Putamen (tissue), 1 donor: Measurements from ENCODE around the gene RREB1.

Source experiments
- DNase-seq: peaks from one replicate; pipeline ENCODE4 v3.0.0-alpha.2; 2016; ENCODE audit warnings: low spot score

The RREB1 gene

GRCh38 chr6:7100072-7100752 is 7.5 kb upstream of the RREB1 start:
- no peak for DNase-seq

DNA sequence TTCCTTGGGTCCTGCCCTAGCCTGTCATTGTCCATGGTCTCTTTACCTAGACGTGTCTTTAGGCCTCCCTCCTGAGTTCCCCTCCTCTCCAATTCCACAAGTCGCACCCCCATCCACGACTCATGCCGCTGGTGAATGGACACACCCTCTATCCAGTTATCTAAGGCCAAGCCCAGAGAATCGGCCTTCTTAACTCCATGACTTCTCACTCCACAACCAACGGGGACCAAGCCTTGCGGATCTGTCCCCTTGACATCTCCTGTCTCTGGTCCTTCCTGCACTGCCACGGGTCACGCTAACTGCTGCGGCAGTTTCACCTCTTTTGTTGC is 7.0 kb upstream of the RREB1 start:
- DNase-seq, result no peak

DNA sequence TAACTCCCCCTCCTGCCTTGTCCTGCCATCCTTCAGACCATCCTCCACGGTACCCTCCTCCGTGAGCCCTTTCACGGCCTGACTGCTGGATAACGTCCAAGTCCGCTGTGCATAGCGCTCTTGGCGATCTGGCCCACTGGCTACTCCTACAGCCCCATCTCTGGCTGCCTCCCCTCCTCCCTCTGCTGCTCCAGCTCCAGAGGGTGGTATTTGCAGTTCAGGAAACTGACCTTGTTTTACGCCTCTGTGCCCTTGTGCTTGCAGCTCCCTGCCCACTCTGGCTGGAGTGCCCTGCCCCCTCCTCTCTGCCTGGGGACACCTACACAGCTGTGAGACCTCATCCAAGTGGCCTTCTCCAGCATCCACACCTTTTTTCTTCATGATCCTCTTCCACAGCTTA is 6.5 kb upstream of the RREB1 start:
- DNase-seq, result no peak

DNA sequence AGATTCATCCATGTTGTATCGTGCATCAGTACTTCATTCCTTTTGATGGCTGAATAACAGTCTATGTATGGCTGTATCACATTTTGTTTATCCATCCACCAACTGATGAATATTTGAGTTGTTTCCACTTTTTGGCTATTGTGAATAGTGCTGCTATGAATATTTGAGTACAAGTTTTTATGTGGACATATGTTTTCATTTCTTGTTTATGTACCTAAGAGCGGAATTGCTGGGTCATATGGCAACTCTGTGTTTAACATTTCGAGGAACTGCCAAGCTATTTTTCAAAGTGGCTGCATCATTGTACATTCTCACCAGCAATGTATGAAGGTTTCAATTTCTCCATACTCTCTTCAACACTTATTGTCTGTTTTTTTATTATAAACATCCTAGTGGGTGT is 3.0 kb upstream of the RREB1 start:
- no peak for DNase-seq

- DNase-seq, result no peak
Observed at GRCh38 chr6:7106215-7106751, 1.5 kb upstream of the RREB1 start.

- no peak for DNase-seq
Observed at GRCh38 chr6:7106752-7107577, 796 bp upstream of the RREB1 start.

DNA sequence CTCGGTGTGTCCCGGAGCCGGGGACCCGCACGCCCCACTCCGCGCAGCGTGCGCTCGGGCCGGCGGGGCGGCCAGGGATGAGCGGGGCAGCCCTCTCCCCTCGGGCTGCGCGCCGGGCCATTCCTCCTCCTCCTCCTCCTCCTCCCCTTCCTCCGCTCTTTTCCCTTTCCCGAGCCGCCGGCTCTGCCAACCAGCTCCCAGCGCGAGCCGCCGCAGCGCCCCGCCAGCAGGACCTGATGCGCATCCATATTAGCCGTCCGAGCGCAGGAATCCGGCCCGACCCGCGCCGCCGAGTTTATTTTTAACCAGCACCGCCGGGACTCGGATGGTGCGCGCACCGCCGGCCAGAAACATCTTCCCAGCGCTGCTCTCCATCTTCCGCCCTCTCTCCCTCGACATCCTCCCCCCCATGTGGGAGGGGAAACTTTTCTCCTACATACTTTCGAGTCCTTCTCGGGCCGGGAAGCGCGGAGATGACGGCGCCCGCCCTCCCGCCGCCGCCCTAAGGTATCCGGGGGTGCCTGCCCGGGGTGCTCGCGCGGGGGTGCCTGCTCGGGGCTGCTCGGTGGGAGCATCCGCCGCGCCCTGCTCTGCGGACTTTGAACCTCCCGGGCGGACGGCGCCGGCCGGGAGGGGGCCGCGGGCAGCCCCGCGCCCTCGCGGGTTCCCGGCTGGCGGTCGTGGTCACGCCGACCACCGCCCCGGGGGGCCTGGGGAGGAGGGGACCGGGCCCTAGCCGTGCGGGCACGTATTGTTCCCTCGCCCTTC is 619 bp downstream of the RREB1 start:
- no peak for DNase-seq

DNA sequence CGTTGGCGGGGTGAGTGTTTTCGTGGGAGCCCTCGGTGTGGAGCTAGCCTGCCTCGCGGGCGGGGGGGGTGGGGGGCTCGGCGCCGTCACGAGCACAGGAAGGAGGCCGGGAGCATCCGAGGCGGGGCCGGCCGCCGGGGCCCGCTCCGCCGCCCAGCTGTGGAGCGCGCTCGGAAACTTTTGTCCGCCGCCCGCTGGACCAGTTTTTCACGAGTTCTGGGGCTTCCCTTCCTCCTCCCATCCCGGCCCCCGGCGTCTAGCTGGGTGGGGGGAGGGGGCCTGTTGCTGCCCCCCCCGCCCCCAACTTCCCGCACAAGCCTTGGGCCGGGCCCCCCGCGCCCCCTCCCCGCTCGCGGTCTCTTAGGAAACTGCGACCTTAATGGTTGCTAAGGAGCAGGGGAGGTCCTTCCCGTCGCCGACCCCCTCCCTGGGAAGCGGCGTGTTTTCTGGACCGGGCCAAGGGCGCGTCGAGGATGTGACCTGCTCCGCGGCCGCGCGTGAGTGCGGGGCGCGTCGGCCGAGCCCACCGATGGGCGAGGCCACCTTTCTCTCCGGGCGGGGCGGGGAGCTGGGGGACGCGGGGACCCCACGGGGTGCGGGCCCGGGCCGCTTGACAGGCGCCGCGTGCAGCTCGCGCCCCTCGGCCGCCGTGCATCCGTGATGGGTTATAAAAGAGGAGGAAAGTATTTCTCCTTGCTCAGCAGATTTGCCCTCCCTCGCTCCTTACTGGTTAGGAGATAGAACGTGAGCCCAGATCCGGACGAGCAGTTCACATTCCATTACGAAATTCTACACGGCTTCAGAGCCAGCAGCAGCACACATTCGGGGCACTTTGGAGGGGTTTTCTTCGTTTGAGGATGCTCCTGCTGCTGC is 1.4 kb downstream of the RREB1 start:
- DNase-seq, result no peak

- DNase-seq, result no peak
Observed at GRCh38 chr6:7110092-7110792, 2.5 kb downstream of the RREB1 start.

DNA sequence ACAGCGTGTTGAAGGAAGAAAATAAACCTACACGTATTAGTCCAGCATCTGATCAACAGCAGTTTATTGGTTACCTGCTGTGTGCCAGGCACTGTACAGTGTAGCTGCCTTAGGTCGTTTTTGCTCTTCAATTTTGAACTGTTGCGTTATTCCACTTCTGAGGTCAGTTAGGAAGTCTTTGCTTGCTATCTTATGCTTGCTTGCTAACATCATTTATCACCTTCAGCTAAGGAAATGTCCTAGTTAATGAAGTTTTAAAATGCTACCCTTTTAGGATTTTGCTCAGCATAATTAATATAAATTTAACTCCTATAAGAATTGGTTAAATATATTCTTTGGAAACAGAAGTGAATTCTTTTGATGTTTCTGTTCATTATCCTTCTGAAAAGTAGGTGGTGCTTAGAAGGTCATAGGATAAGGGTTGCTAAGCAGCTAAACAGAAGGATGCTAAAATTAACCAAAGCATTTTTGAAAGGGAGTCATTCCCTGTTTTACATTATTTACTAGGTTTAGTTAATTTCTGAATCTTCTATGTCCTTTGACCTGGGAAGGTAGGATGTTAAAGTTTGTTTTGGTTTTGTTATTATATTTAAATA is 3.4 kb downstream of the RREB1 start:
- no peak for DNase-seq

DNA sequence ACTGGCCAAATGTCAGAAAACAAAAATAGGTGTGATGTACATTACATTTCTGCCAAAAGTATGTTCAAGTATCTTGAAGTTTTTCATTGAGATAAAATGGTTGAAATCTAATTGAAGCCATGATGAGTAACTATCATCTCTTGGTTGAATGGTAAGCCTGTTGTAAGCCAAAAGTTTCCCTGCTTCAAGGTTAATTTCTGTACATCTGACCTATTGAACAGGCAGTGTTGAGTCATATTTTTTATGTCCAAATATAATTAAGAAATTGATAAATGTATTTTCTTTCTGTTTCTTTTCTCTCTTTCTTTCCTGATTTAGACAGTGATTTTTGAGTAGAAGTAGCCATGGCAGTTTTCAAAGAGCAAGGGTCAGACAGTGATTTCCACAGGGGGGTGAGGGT is 4.4 kb downstream of the RREB1 start:
- DNase-seq, result no peak

DNA sequence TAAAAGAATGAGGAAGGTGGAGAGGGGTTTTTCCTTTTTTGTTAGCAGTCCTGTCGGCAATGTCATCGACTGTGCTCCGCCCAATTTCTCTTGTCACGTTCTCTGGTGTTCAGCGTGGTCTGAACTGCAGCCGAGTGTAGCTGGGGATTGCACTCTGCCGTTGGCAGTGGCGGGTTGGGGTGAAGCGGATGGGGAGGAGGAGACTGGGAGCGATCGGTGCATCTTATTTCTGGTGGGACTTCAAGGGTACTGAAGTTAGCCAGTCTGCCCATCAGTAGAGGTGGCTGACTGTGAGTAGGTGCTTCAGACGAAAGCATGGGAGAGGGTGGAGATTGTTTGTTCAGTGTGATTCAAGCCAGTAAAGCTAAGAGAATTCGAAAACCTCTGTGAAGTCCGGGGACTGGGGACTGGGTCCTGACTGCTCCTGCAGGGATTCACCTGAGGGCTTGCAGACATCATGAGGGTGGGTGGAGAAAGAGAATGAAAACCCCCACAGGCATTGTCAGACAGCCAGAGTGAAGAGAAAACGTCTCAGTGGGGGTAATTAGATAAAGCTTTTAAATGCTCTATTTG is 5.1 kb downstream of the RREB1 start:
- no peak for DNase-seq

- DNase-seq, result no peak
Observed at GRCh38 chr6:7114744-7115458, 7.1 kb downstream of the RREB1 start.

DNA sequence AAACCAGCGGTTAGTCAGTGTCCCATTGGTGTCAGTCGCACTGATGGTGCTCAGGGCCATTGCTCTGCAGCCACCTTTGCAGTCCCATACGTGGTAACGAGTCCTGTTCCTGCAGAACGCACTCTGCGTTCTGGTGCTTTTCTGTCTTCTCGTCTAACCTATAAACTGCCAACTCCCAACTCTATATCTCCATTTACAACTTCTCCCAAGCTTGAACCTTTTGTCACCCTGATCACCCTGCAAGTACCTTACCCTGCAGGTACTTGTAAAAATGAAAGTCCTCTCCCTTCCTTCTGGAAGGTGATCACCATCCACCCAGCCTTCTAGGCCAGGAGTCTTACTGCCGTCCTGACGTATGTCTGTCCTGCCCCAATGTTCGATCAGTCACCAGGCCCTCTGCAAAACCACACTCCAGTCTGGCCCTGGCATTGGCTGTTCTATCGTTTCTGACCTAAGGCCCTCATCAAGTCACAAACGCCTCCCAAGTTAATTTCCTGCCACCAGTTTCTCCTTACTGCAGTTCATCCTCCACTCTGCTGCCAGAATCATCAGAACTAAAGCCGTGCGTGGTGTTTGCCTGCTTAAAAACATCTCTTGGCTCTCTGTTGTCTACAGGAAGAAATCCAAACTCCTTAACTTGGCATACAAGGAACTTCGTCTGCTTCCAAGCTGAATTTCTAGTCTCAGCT is 7.9 kb downstream of the RREB1 start:
- DNase-seq, result no peak

DNA sequence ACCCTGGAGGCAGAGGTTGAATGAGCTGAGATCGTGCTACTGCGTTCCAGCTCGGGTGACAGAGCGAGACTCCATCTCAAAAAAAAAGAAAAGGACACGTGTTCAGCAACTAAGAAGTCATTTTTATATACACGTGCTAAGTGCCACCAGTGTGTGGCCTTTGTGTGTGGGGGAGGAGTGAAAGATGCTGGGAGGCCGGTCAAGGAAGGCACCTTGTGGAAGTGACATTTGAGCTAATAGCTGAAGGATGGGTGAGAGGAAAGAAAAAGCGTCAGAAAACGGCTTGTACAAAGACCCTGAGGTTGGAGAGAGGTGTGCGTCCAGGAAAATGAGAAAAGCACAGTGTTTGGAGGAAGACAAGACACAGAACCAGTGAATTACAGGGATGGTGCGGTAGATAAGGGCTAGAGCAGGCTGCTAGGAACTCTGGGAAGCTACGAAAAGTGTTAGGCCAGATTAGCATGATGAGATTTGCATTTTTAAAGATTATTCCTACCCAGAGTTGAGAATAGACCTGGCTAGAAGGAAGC is 11.6 kb downstream of the RREB1 start:
- DNase-seq, result no peak

GRCh38 chr6:7121700-7122241 is 14.0 kb downstream of the RREB1 start:
- no peak for DNase-seq

GRCh38 chr6:7122684-7123083 is 14.9 kb downstream of the RREB1 start:
- DNase-seq, result no peak

- DNase-seq, result no peak
Observed at GRCh38 chr6:7124114-7124513, 16.4 kb downstream of the RREB1 start.

DNA sequence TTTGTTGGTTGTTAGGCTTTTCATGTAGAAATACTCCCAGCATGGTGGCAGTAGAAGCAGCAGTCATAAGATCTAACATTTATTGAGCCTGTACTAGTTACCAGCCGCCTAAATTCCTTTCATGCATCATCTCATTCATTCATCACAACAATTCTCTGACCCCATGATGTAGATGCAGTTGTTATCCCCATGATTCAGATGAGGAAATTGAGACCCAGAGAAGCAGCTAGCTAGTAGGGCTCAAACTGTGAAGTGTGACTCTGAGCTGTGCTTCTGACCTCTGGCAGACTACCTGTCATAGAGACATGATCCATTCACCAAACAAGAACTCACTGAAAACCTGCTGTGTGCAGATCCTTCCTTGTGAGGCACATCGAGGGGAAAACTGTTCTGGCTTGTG is 16.9 kb downstream of the RREB1 start:
- no peak for DNase-seq
